IMR-90 (cell line): Measurements from ENCODE around the gene SNAP25. TPM values are rescaled to one million over a fixed set of nuclear protein-coding genes. Genes with fewer than 3 reads are reported as not detected.

Experiments used
- ATAC-seq: fragments of 200-7000 bp; cut with Tn5 transposase; 2 replicates; pipeline ENCODE4 v1.9.1; 2020; ENCODE audit warnings: low read depth, mild to moderate bottlenecking, moderate library complexity
- BruUV-seq: library from RNA; stranded (reverse); fragments of 400-500 nt; replicated peaks from 2 replicates; lab custom pipeline; 2021; lab: Mats Ljungman, UMichigan
- CTCF ChIA-PET: fragments of 300-600 bp; formaldehyde crosslinking; extraction: SDS; loops from one replicate; lab custom pipeline; 2021; ENCODE audit warnings: antibody characterized with exemption; lab: Yijun Ruan, JAX
- POLR2A ChIA-PET: fragments of 300-600 bp; sonication (Branson Sonifier 250); formaldehyde crosslinking; loops from one replicate; lab custom pipeline; 2022; ENCODE audit warnings: antibody characterized with exemption; ENCODE audit not compliant: unreplicated experiment; lab: Charles Lee
- DNase-seq: peaks from one replicate; pipeline ENCODE4 v3.0.0; 2013
- H2AFZ ChIP-seq: replicated peaks from 2 replicates; pipeline ENCODE3; 2013; ENCODE audit warnings: low read length, mild to moderate bottlenecking; ENCODE audit not compliant: poor library complexity
- H2AK5ac ChIP-seq: 2 replicates; pipeline ENCODE4 v1.6.1; 2013; ENCODE audit warnings: low read depth, low read length, inconsistent platforms
- H2AK9ac ChIP-seq: replicated peaks from 2 replicates; pipeline ENCODE3; 2013; ENCODE audit warnings: mild to moderate bottlenecking, low read depth, low read length, moderate library complexity; ENCODE audit not compliant: poor library complexity
- H2BK120ac ChIP-seq: 2 replicates; pipeline ENCODE4 v1.6.1; 2013; ENCODE audit warnings: low read depth, low read length, inconsistent platforms
- H2BK15ac ChIP-seq: 3 replicates; pipeline ENCODE4 v1.6.1; 2013; ENCODE audit warnings: low read depth, low read length, inconsistent platforms
- H2BK20ac ChIP-seq: 2 replicates; pipeline ENCODE4 v1.6.1; 2013; ENCODE audit warnings: low read depth, mild to moderate bottlenecking, inconsistent platforms, low read length, moderate library complexity
- H2BK5ac ChIP-seq: 2 replicates; pipeline ENCODE4 v1.6.1; 2013; ENCODE audit warnings: mild to moderate bottlenecking, low read depth, low read length, inconsistent platforms; ENCODE audit not compliant: poor library complexity, severe bottlenecking
- H3K14ac ChIP-seq: replicated peaks from 2 replicates; pipeline ENCODE4 v1.6.1; 2013; ENCODE audit warnings: low read depth, low read length, inconsistent platforms
- H3K18ac ChIP-seq: 2 replicates; pipeline ENCODE4 v1.6.1; 2013; ENCODE audit warnings: low read depth, low read length, control low read depth
- H3K23ac ChIP-seq: 2 replicates; pipeline ENCODE4 v1.6.1; 2013; ENCODE audit warnings: low read depth, low read length, inconsistent platforms
- H3K27ac ChIP-seq: 2 replicates; pipeline ENCODE4 v1.5.1; 2013; ENCODE audit warnings: mild to moderate bottlenecking, control low read depth, low read length; ENCODE audit not compliant: insufficient read depth
- H3K27me3 ChIP-seq: 2 replicates; pipeline ENCODE4 v1.6.1; 2013; ENCODE audit warnings: low read length; ENCODE audit not compliant: control insufficient read depth, insufficient read depth
- H3K36me3 ChIP-seq: 2 replicates; pipeline ENCODE4 v1.6.1; 2013; ENCODE audit warnings: low read length, mixed read lengths; ENCODE audit not compliant: control insufficient read depth, insufficient read depth
- H3K4ac ChIP-seq: 2 replicates; pipeline ENCODE4 v1.6.1; 2013; ENCODE audit warnings: low read depth, low read length, inconsistent platforms
- H3K4me1 ChIP-seq: 2 replicates; pipeline ENCODE4 v1.6.1; 2013; ENCODE audit warnings: low read length, mixed read lengths; ENCODE audit not compliant: control insufficient read depth, insufficient read depth
- H3K4me2 ChIP-seq: 2 replicates; pipeline ENCODE4 v1.6.1; 2013; ENCODE audit warnings: low read depth, mild to moderate bottlenecking, control low read depth, low read length, moderate library complexity
- H3K4me3 ChIP-seq: 2 replicates; pipeline ENCODE4 v1.5.1; 2013; ENCODE audit warnings: low read depth, mild to moderate bottlenecking, control low read depth, low read length, moderate library complexity; ENCODE audit not compliant: insufficient read depth
- H3K56ac ChIP-seq: 2 replicates; pipeline ENCODE4 v1.6.1; 2013; ENCODE audit warnings: low read length, inconsistent platforms; ENCODE audit not compliant: insufficient read depth; ENCODE audit errors: extremely low read depth
- H3K79me1 ChIP-seq, 2 experiments: 2 replicates each; pipeline ENCODE4 v1.6.1; 2013; ENCODE audit warnings: low read length in 2 of 2, inconsistent platforms in 1 of 2, low read depth in 1 of 2
- H3K9ac ChIP-seq: 2 replicates; pipeline ENCODE4 v1.6.1; 2013; ENCODE audit warnings: low read depth, low read length, control low read depth
- H3K9me1 ChIP-seq: 2 replicates; pipeline ENCODE4 v1.6.1; 2013; ENCODE audit warnings: low read length, inconsistent platforms; ENCODE audit not compliant: insufficient read depth
- H3K9me3 ChIP-seq: 2 replicates; pipeline ENCODE4 v1.6.1; 2013; ENCODE audit warnings: low read length; ENCODE audit not compliant: control insufficient read depth, insufficient read depth
- H4K20me1 ChIP-seq: 2 replicates; pipeline ENCODE4 v1.6.1; 2013; ENCODE audit warnings: low read length, inconsistent platforms; ENCODE audit not compliant: insufficient read depth
- H4K5ac ChIP-seq: 2 replicates; pipeline ENCODE4 v1.6.1; 2013; ENCODE audit warnings: mild to moderate bottlenecking, low read depth, low read length, control low read depth
- H4K8ac ChIP-seq, 2 experiments: 2 replicates each; pipeline ENCODE4 v1.6.1; 2013; ENCODE audit warnings: low read depth in 2 of 2, low read length in 2 of 2, control low read depth in 1 of 2, inconsistent platforms in 1 of 2
- H4K91ac ChIP-seq: 2 replicates; pipeline ENCODE4 v1.6.1; 2013; ENCODE audit warnings: low read depth, low read length, inconsistent platforms; ENCODE audit not compliant: insufficient read depth
- BHLHE40 ChIP-seq: fragments of 150-350 bp; IDR thresholded peaks from 2 replicates; pipeline ENCODE4 v1.6.1; 2016; ENCODE audit warnings: mild to moderate bottlenecking, low read depth, low read length
- CEBPB ChIP-seq: IDR thresholded peaks from 2 replicates; pipeline ENCODE4 v1.6.1; 2012; ENCODE audit warnings: low read depth, low read length, improper control_type of control experiment
- CHD1 ChIP-seq: IDR thresholded peaks from 2 replicates; pipeline ENCODE4 v1.6.1; 2012; ENCODE audit warnings: low read depth, low read length, improper control_type of control experiment
- CTCF ChIP-seq: conservative IDR thresholded peaks from 2 replicates; pipeline ENCODE4 v1.5.1; 2012; ENCODE audit warnings: mild to moderate bottlenecking, low read depth, low read length, improper control_type of control experiment
- ELK1 ChIP-seq: fragments of 150-350 bp; IDR thresholded peaks from 2 replicates; pipeline ENCODE4 v1.6.1; 2016; ENCODE audit warnings: low read depth, mild to moderate bottlenecking, low read length, moderate library complexity, borderline replicate concordance
- FOS ChIP-seq: fragments of 150-350 bp; IDR thresholded peaks from 2 replicates; pipeline ENCODE4 v1.6.1; 2016; ENCODE audit warnings: low read depth, low read length
- MAFK ChIP-seq: IDR thresholded peaks from 2 replicates; pipeline ENCODE4 v1.6.1; 2012; ENCODE audit warnings: low read depth, low read length, improper control_type of control experiment
- MAZ ChIP-seq: IDR thresholded peaks from 2 replicates; pipeline ENCODE4 v1.6.1; 2012; ENCODE audit warnings: low read depth, mild to moderate bottlenecking, low read length, improper control_type of control experiment, moderate library complexity, borderline replicate concordance
- MXI1 ChIP-seq: IDR thresholded peaks from 2 replicates; pipeline ENCODE4 v1.6.1; 2012; ENCODE audit warnings: low read depth, mild to moderate bottlenecking, low read length, moderate library complexity, borderline replicate concordance
- NFE2L2 ChIP-seq: fragments of 150-350 bp; IDR thresholded peaks from 2 replicates; pipeline ENCODE4 v1.6.1; 2016; ENCODE audit warnings: low read depth, mild to moderate bottlenecking, low read length
- POLR2A ChIP-seq: IDR thresholded peaks from 2 replicates; pipeline ENCODE4 v1.6.1; 2012; ENCODE audit warnings: mild to moderate bottlenecking, low read depth, low read length
- RAD21 ChIP-seq: IDR thresholded peaks from 2 replicates; pipeline ENCODE4 v1.6.1; 2012; ENCODE audit warnings: low read length, improper control_type of control experiment
- RCOR1 ChIP-seq: IDR thresholded peaks from 2 replicates; pipeline ENCODE4 v1.6.1; 2012; ENCODE audit warnings: mild to moderate bottlenecking, low read length, improper control_type of control experiment; ENCODE audit not compliant: insufficient replicate concordance
- RFX5 ChIP-seq: IDR thresholded peaks from 2 replicates; pipeline ENCODE4 v1.8.0; 2012; ENCODE audit warnings: low read depth, mild to moderate bottlenecking, low read length, moderate library complexity
- SMC3 ChIP-seq: fragments of 150-350 bp; IDR thresholded peaks from 2 replicates; pipeline ENCODE4 v1.6.1; 2016; ENCODE audit warnings: low read depth, mild to moderate bottlenecking, antibody characterized with exemption, low read length, moderate library complexity
- USF2 ChIP-seq: fragments of 150-350 bp; IDR thresholded peaks from 2 replicates; pipeline ENCODE4 v1.6.1; 2017; ENCODE audit warnings: mild to moderate bottlenecking, antibody characterized with exemption, low read length, low read depth
- WGBS, 2 experiments: methylation state at CpG; one replicate each; pipeline versions ENCODE4 v1.1.5 to v1.1.7; 2013; ENCODE audit warnings: missing lambda C conversion rate in 2 of 2; ENCODE audit not compliant: insufficient read length in 1 of 2; ENCODE audit errors: extremely low coverage in 2 of 2; 5-methylcytosine and 5-hydroxymethylcytosine counted together
- dilution Hi-C: fragments of 300-500 bp; cut with HindIII; formaldehyde crosslinking; loops from one replicate; pipeline ENCODE4 v1.14.3; 2018; ENCODE audit warnings: low sequenced_read_pairs; ENCODE audit not compliant: unreplicated experiment
- in situ Hi-C: fragments of 300-500 bp; cut with MboI; formaldehyde crosslinking; loops from 3 replicates; pipeline ENCODE4 v1.14.3; 2019; ENCODE audit warnings: low sequenced_read_pairs, inconsistent platforms, mixed read lengths
- intact Hi-C: fragments of 100-400 bp; cut with micrococcal nuclease; formaldehyde crosslinking; loops from 2 replicates; pipeline ENCODE4 v1.10.0; 2022
- polyA plus RNA-seq, 3 experiments: library from polyadenylated mRNA; depleted of rRNA; stranded (reverse); fragments of >200 nt; gene quantifications; 2 replicates each; pipeline ENCODE4 v1.2.3, GENCODE V29; 2012; ENCODE audit warnings: low replicate concordance in 1 of 3
- total RNA-seq: library from RNA; depleted of rRNA; stranded (reverse); fragments of >200 nt; gene quantifications from 2 replicates; pipeline ENCODE4 v1.2.3, GENCODE V29; 2012

The SNAP25 gene
- total and polyA plus RNA-seq, 2 of the 4 experiments (the other 2 are of a cell fraction) = 1.1 to 2.8 TPM

- Histone ChIP-seq H3K27ac (no peak overlapping the region), H4K20me1 (no peaks in the 10 kb centered on the region), H2BK20ac (no peak overlapping the region), H3K79me1 (no peaks in the 10 kb centered on the region), H2BK15ac (no peak overlapping the region), H4K8ac (no peak overlapping the region), H3K18ac (no peak overlapping the region), H2BK5ac (no peak overlapping the region), H3K23ac (no peak overlapping the region), H3K4ac (no peak overlapping the region), H3K4me2 (no peak overlapping the region), H3K27me3 (no peaks in the 10 kb centered on the region), H3K9me3 (no peaks in the 10 kb centered on the region), H2BK120ac (no peak overlapping the region), H3K9me1 (no peaks in the 10 kb centered on the region), H3K56ac (no peak overlapping the region), H3K9ac (no peak overlapping the region), H3K4me1 (peaks cover 6% of the 10 kb centered on the region), H2AK5ac (no peak overlapping the region), H2AK9ac (no peak overlapping the region), H3K14ac (no peak overlapping the region), H3K4me3 (no peak overlapping the region), H3K36me3 (peaks cover 1% of the 10 kb centered on the region; the same call in 1 of the 2 replicates), H4K91ac (no peak overlapping the region), H4K5ac (no peak overlapping the region), H2AFZ (no peak overlapping the region)
- POLR2A ChIA-PET = no interaction called here
- no peak for TF ChIP-seq CHD1
- no peak for TF ChIP-seq SMC3
- no peak for TF ChIP-seq MAZ
- no peak for TF ChIP-seq MAFK
- no peak for TF ChIP-seq POLR2A
- TF ChIP-seq MXI1 = no peak
- no peak for TF ChIP-seq ELK1
- TF ChIP-seq CTCF = no peak
- no peak for TF ChIP-seq FOS
- TF ChIP-seq RFX5 = no peak
- no peak for TF ChIP-seq NFE2L2
- no peak for TF ChIP-seq CEBPB
- TF ChIP-seq RCOR1 = no peak
- TF ChIP-seq USF2 = no peak
- no peak for TF ChIP-seq RAD21
- TF ChIP-seq BHLHE40 = no peak
- ATAC-seq (no peak), DNase-seq (no peak)
- 100% methylated on average over 1 of the region's 4 CpGs; no CpG with 5 or more reads in 1 of the 2 experiments for WGBS, 2 experiments
- intact Hi-C loops = no loop called here
- no TSS peak for BruUV-seq
- CTCF ChIA-PET = no interaction called here
- dilution Hi-C loops = no loop called here
- in situ Hi-C loops = no loop called here
Observed at GRCh38 chr20:10286356-10286755, 67.7 kb downstream of the SNAP25 start.
